ENCODE data around the gene APOL5.
A peak's percentile ranks its signal among the peaks of the same experiment; 100 is the strongest.

APOL5 gene

GRCh38 chr22:35754761-35755160 is 37.1 kb downstream of the APOL5 start:
- DNase-seq (ENCODE audit: low spot score), result no peak
- TF ChIP-seq, protein P1, sequence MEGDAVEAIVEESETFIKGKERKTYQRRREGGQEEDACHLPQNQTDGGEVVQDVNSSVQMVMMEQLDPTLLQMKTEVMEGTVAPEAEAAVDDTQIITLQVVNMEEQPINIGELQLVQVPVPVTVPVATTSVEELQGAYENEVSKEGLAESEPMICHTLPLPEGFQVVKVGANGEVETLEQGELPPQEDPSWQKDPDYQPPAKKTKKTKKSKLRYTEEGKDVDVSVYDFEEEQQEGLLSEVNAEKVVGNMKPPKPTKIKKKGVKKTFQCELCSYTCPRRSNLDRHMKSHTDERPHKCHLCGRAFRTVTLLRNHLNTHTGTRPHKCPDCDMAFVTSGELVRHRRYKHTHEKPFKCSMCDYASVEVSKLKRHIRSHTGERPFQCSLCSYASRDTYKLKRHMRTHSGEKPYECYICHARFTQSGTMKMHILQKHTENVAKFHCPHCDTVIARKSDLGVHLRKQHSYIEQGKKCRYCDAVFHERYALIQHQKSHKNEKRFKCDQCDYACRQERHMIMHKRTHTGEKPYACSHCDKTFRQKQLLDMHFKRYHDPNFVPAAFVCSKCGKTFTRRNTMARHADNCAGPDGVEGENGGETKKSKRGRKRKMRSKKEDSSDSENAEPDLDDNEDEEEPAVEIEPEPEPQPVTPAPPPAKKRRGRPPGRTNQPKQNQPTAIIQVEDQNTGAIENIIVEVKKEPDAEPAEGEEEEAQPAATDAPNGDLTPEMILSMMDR (IDR thresholded peaks at IDR 0.05; ENCODE audit: extremely low read depth, insufficient read depth, missing control alignments), result no peak
- in situ Hi-C loops (cut with MboI; ENCODE audit: low pct_unique_long_range_greater_than_20kb, low sequenced_read_pairs, unreplicated experiment), result no loop called here

- in situ Hi-C loops (cut with MboI; ENCODE audit: low pct_unique_long_range_greater_than_20kb, low sequenced_read_pairs, unreplicated experiment), result no loop called here
- TF ChIP-seq, protein P1 (IDR thresholded peaks at IDR 0.05; ENCODE audit: extremely low read depth, insufficient read depth, missing control alignments), result no peak
- DNase-seq (ENCODE audit: low spot score), result no peak
These were observed 39.0 kb downstream of the APOL5 start for GRCh38 chr22:35756722-35757121.

DNA sequence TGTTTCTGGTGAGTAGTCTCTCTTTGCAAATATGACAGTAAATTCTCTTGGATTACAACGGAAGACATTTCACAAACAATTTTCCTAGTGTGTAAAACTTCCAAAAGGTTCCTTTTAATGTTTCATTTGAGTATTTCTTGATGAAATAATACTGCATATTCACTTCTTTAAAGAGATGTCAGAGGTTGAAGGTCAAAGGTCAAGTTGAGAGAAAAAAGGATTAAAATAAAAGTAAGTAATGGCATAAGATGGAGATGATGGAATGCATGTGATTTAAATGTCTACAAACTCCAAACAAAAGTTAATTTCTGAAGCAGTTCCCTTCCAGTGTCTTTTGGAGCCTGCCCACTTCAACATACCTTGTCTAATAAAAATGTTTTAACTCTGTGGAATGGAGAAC is 40.7 kb downstream of the APOL5 start:
- DNase-seq (ENCODE audit: low spot score), result no peak
- in situ Hi-C loops (cut with MboI; ENCODE audit: low pct_unique_long_range_greater_than_20kb, low sequenced_read_pairs, unreplicated experiment), result no loop called here
- TF ChIP-seq, protein P1 (IDR thresholded peaks at IDR 0.05; ENCODE audit: extremely low read depth, insufficient read depth, missing control alignments), result no peak

- TF ChIP-seq, protein P1 (IDR thresholded peaks at IDR 0.05; ENCODE audit: extremely low read depth, insufficient read depth, missing control alignments), result peak; percentile 3
- in situ Hi-C loops (cut with MboI; ENCODE audit: low pct_unique_long_range_greater_than_20kb, low sequenced_read_pairs, unreplicated experiment), result no loop called here
- no peak for DNase-seq (ENCODE audit: low spot score)
These were observed 43.4 kb downstream of the APOL5 start for GRCh38 chr22:35761037-35761436.

- in situ Hi-C loops (cut with MboI; ENCODE audit: low pct_unique_long_range_greater_than_20kb, low sequenced_read_pairs, unreplicated experiment), result no loop called here
- no peak for DNase-seq (ENCODE audit: low spot score)
- TF ChIP-seq, protein P1 (IDR thresholded peaks at IDR 0.05; ENCODE audit: extremely low read depth, insufficient read depth, missing control alignments), result no peak
These were observed 49.2 kb downstream of the APOL5 start for GRCh38 chr22:35766654-35767580.

- DNase-seq (ENCODE audit: low spot score), result no peak
- in situ Hi-C loops (cut with MboI; ENCODE audit: low pct_unique_long_range_greater_than_20kb, low sequenced_read_pairs, unreplicated experiment), result no loop called here
- TF ChIP-seq, protein P1 (IDR thresholded peaks at IDR 0.05; ENCODE audit: extremely low read depth, insufficient read depth, missing control alignments), result no peak
These were observed 52.3 kb downstream of the APOL5 start for GRCh38 chr22:35769974-35770373.
